Heart left ventricle (tissue), 13 donors: Measurements from ENCODE around the gene CR1.

Experiments
- POLR2A ChIP-seq, 2 donors: fragments of 450-650 bp; IDR thresholded peaks; one replicate each; pipeline ENCODE4 v1.6.1; 2017; ENCODE audit warnings: antibody characterized with exemption in 2 of 2, mild to moderate bottlenecking in 2 of 2, moderate library complexity in 2 of 2
- TF ChIP-seq, protein P1 (sequence below), 12 donors: fragments of 200-600 bp; sonication (generic) in 4 of 12; IDR thresholded peaks; one replicate each; pipeline versions ENCODE4 v1.5.0 to v1.8.0; 2018 to 2022; ENCODE audit warnings: antibody characterized with exemption in 12 of 12, mild to moderate bottlenecking in 5 of 12
- donor health status: ischemic (EF 13 %, LVEDD 7.1; RV severe dilation, severe dysfunction).
- donor health status: DM: no; HTN: yes; CAD: no.
- donor health status: DM: no; HTN: no; CAD: no.
- donor health status: ischemic (EF 25% LVEDD 6.9; RV normal size, moderate dysfunction).
- donor health status: ischemic (EF 25% LVEDD 5.7; RV mildly dilated, moderate dysfunction).
- donor health status: ischemic (EF 35%, LVEDD 5.7; RV mildly dilated, moderate dysfunction).
- donor health status: nonischemic (EF 11% LVEDD 7.7; RV severe dilation, severe dysfunction).
- donor health status: DM: yes; HTN: yes; CAD: no.
- donor health status: PGD.
- donor health status: ischemic (EF 29% LVEDD 5.4; RV normal size, mild dysfunction).
- donor health status: nonischemic (EF 23%, LVEDD 6.1; RV moderate dilation, normal function).

DNA sequence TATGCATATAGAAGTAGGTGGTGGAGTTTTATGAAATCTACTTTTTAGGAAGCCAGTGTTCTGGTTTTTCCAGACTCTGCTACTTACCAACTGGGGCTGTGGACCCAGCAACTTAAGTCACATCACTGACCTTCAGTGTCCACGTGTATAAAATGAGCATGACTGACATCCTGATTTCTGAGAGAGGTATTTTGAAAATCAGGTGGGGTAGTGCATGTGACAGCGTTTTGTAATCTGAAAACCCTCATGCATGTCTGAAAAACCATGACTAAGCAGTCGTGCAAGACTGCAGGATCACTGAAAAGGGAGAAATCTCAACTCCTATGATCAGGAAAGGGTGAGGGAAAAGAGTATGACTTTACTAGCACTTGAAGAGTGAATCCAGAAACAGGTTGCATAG lies 175.0 kb downstream of the CR1 start:
- TF ChIP-seq, protein P1, sequence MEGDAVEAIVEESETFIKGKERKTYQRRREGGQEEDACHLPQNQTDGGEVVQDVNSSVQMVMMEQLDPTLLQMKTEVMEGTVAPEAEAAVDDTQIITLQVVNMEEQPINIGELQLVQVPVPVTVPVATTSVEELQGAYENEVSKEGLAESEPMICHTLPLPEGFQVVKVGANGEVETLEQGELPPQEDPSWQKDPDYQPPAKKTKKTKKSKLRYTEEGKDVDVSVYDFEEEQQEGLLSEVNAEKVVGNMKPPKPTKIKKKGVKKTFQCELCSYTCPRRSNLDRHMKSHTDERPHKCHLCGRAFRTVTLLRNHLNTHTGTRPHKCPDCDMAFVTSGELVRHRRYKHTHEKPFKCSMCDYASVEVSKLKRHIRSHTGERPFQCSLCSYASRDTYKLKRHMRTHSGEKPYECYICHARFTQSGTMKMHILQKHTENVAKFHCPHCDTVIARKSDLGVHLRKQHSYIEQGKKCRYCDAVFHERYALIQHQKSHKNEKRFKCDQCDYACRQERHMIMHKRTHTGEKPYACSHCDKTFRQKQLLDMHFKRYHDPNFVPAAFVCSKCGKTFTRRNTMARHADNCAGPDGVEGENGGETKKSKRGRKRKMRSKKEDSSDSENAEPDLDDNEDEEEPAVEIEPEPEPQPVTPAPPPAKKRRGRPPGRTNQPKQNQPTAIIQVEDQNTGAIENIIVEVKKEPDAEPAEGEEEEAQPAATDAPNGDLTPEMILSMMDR (IDR thresholded peaks at IDR 0.05): no peak
- TF ChIP-seq POLR2A (IDR thresholded peaks at IDR 0.05): no peak
